Posterior vena cava (tissue), 2 donors: ENCODE results near the gene DAPK1. TPM values are rescaled to one million over a fixed set of nuclear protein-coding genes. Genes with fewer than 3 reads are reported as not detected.

Experiments used
- DNase-seq: peaks from one replicate; pipeline ENCODE4 v3.0.0-alpha.2; 2020; ENCODE audit warnings: low spot score
- intact Hi-C, 2 donors: fragments of 100-400 bp; cut with DNase I; formaldehyde crosslinking; loops; one replicate each; pipeline versions ENCODE4 v1.14.1 to v1.14.2; 2022 to 2023
- total RNA-seq, 2 donors: library from RNA; stranded (reverse); fragmentation: NEBNext Ultra II Directional; extraction: Animal tissue kit (Norgen Biotek cat#: 25700); gene quantifications; one replicate each; pipeline ENCODE4 v1.2.1, GENCODE V29; 2021
- donor health status: DM: yes; HTN: yes; CAD: no.
- donor health status: DM: yes; HTN: yes; CAD: no.

Gene DAPK1
- total RNA-seq, 2 donors from 2014 or later = 33.2 to 34.3 TPM

- DNase-seq = no peak
- intact Hi-C loops = loop anchor here in 1 of 2 donors (10.0 kb wide), 1 partner anchor 131 kb away; no protein-coding TSS in a partner anchor
Measured at GRCh38 chr9:87683751-87684626, 186.3 kb downstream of the DAPK1 start.

- intact Hi-C loops = loop anchor here in 1 of 2 donors (10.0 kb wide), 1 partner anchor 130 kb away; no protein-coding TSS in a partner anchor
Measured at GRCh38 chr9:87684627-87685219, 187.1 kb downstream of the DAPK1 start.

GRCh38 chr9:87685441-87685840 lies 187.8 kb downstream of the DAPK1 start:
- no peak for DNase-seq

More at GRCh38 chr9:87684627-87685219, 187.1 kb downstream of the DAPK1 start:
- DNase-seq = no peak

GRCh38 chr9:87685871-87686519 lies 188.3 kb downstream of the DAPK1 start:
- intact Hi-C loops = loop anchor here in 1 of 2 donors (10.0 kb wide), 1 partner anchor 129 kb away; no protein-coding TSS in a partner anchor
- DNase-seq = no peak

More at GRCh38 chr9:87685441-87685840, 187.8 kb downstream of the DAPK1 start:
- intact Hi-C loops = loop anchor here in 1 of 2 donors (10.0 kb wide), 1 partner anchor 129 kb away; no protein-coding TSS in a partner anchor

- intact Hi-C loops = loop anchor here in 1 of 2 donors (10.0 kb wide), 1 partner anchor 128 kb away; no protein-coding TSS in a partner anchor
- DNase-seq = no peak
Measured at GRCh38 chr9:87686520-87687090, 188.9 kb downstream of the DAPK1 start.

- DNase-seq = no peak
- intact Hi-C loops = loop anchor here in 1 of 2 donors (10.0 kb wide), 1 partner anchor 128 kb away; no protein-coding TSS in a partner anchor
Measured at GRCh38 chr9:87687207-87687606, 189.5 kb downstream of the DAPK1 start.

- intact Hi-C loops = no loop called here
- no peak for DNase-seq
Measured at GRCh38 chr9:87694236-87694755, 196.6 kb downstream of the DAPK1 start.

GRCh38 chr9:87695523-87695922 lies 197.9 kb downstream of the DAPK1 start:
- intact Hi-C loops = loop anchor here in 1 of 2 donors (5.0 kb wide), 1 partner anchor 992 kb away; no protein-coding TSS in a partner anchor
- DNase-seq = no peak

GRCh38 chr9:87696641-87697040 lies 199.0 kb downstream of the DAPK1 start:
- DNase-seq = no peak
- intact Hi-C loops = loop anchor here in 1 of 2 donors (5.0 kb wide), 1 partner anchor 991 kb away; no protein-coding TSS in a partner anchor

GRCh38 chr9:87698069-87698809 lies 200.6 kb downstream of the DAPK1 start:
- intact Hi-C loops = loop anchor here in 1 of 2 donors (5.0 kb wide), 1 partner anchor 989 kb away; no protein-coding TSS in a partner anchor
- no peak for DNase-seq

- intact Hi-C loops = loop anchor here in 1 of 2 donors (5.0 kb wide), 1 partner anchor 987 kb away; no protein-coding TSS in a partner anchor
- DNase-seq = no peak
Measured at GRCh38 chr9:87699835-87700234, 202.2 kb downstream of the DAPK1 start.

GRCh38 chr9:87701491-87701890 lies 203.8 kb downstream of the DAPK1 start:
- no peak for DNase-seq
- intact Hi-C loops = no loop called here

- no peak for DNase-seq
- intact Hi-C loops = no loop called here
Measured at GRCh38 chr9:87701931-87702421, 204.3 kb downstream of the DAPK1 start.

GRCh38 chr9:87702921-87703320 lies 205.3 kb downstream of the DAPK1 start:
- no peak for DNase-seq
- intact Hi-C loops = no loop called here

GRCh38 chr9:87703636-87704276 lies 206.1 kb downstream of the DAPK1 start:
- intact Hi-C loops = no loop called here

GRCh38 chr9:87704342-87704741 lies 206.7 kb downstream of the DAPK1 start:
- intact Hi-C loops = no loop called here
- no peak for DNase-seq

More at GRCh38 chr9:87703636-87704276, 206.1 kb downstream of the DAPK1 start:
- DNase-seq = no peak

GRCh38 chr9:87706066-87706739 lies 208.5 kb downstream of the DAPK1 start:
- intact Hi-C loops = no loop called here
- DNase-seq = no peak
